GM10847 (cell line): ENCODE measurements around the gene ZNF184.

Experiments used
- POLR2A ChIP-seq: IDR thresholded peaks from 2 replicates; pipeline ENCODE4 v1.6.1; 2011; ENCODE audit not compliant: insufficient read length; ENCODE audit errors: extremely low read depth

The ZNF184 gene

GRCh38 chr6:27472617-27473400, at the start of gene ZNF184:
Gene ZNF184, minus strand, starts transcription at chr6:27473105. Its CDS starts 811 bp downstream, at chr6:27472294.
- TF ChIP-seq POLR2A, result peak; percentile 69

DNA sequence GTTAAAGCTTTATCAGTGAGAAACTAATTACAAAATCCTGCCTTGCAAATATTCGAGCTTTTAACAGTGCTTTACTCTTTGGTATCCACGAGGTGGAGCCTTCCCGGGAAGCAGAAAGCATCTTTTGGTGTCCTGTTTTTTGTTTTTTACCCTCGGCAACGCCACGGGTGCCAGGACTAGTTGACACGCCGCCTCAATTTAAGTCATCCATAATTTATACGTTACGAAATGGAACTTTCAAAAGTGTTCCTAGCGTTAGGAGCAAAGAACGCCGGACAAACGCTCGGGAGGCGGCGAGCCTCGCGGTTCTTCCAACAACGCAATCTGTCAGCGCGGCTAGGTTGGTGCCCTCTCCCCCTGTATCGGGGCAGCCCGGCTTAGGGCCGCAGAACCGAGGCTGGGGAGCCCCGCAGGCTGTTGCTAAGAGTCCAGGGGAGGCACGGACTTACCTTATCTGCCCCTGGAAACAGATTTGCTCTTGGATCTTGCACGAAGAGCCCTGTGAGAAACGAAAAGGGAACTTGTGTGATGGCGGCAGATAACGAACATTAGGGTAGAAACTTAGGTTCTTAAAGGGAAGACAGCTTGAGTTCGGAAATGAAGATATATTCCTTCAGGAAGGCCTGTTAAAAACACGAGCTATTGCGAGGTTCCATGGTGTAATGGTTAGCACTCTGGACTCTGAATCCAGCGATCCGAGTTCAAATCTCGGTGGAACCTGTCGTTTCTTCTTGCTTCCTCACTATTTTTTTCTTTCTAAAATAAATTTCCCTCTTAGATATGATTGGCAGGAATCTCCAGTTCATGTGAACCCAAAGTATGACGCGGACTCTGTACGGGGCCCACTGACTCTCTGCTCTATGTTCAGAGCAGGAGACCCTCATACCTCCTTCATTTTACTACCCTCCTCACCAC, 46.2 kb upstream of the ZNF184 start:
- no peak for TF ChIP-seq POLR2A

DNA sequence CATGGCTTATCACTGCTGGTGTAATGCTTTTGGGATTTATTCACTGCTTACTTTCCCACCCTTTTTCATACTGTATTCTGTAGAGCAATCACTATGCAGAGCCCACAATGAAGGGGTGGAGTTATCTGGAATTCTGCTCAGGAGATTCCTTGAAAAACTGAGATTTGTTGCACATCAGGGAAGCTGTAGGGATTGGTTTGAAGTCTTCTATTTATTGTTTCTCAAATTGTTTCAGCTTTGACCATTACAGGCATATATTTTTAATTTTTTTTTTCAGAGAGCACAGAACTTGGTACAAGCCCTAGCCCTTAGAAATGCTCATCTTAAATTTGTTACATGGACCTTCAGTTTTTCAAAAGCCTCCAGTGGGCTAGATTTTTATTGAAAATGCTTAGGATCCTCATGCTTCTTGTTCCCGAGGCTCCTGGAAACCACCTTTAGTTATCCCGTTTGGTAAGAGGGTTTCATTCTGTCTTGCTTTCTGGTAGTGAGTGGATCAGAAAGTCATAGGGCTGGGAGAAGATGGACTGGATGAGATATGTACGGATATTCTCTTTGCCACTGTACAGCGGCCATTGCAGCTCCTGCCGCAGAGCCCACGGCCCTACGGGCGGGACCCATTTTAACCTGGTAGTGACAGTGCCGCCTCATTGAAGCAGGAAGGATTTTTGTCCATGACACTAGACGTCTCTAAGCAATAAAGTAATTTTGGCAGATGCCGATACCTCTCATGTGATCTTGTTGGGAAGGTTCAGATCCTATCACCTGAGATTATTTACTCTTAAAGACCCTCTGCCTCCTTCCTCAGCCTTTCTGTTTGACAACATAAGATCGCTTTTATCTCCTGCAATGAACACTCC, 45.3 kb upstream of the ZNF184 start:
- no peak for TF ChIP-seq POLR2A

GRCh38 chr6:27517238-27517637, 44.3 kb upstream of the ZNF184 start:
- TF ChIP-seq POLR2A, result no peak

DNA sequence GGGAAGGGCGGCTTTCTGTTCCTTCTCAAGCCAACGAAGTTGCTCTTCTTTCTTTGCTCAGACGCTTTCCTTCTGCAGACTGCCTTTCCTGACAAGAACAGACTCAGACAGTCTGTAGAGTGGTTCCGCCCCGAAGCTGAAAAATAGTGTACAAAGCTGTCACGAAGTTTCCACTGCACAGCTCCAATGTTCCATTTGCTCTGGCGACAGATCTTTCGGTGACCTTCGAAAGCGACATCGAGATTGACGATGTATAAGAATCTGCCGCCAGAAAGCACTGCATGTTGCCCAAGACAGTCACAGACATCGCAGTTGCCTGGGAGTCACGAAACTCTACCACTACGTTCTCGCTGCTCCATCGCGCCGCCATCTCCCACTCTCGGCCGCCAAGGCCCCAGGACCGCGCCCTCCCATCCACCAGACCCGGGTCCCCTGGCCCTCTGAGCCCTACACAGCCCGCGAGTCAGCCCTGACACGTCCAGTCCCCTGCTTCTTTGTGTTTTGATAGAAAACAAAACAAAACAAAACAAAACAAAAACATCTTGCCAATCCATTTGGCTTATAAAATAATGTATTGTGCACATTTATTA, 42.1 kb upstream of the ZNF184 start:
- TF ChIP-seq POLR2A, result no peak

- no peak for TF ChIP-seq POLR2A
Observed at GRCh38 chr6:27512525-27512924, 39.6 kb upstream of the ZNF184 start.

DNA sequence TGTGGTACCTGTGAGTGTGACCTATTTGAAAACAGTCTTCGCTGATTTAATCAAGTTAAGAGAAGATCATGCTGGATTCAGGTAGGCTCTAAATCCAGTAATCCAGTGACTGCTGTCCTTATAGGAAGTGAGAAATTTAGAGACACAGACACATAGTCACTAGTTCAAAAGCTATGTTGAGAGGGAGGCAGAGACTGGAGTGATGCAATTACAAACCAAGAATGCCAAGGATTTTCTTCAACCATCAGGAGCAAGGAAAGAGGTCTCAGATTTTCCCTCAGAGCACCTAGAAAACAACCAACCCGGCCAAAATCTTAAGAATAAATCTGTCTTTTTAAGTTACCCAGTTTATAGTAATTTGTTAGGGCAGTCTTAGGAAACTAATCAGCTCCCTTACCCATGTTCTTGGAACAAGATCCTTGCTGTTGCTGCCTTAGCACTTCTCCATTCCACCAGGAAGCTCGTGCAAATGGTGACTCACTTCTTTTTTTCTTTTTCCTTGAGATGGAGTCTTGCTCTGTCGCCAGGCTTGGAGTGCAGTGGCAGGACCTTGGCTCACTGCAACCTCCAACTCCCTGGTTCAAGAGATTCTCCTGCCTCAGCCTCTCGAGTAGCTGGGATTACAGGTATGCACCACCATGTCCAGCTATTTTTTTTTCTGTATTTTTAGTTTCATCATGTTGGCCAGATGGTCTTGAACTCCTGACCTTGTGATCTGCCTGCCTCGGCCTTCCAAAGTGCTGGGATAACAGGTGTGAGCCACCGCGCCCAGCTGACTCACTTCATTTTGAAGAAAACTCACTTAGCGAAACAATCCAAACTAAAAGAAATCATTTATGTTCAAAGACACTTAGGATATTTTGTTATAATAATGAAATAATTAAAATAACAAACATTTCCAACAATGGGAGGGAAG, 34.4 kb upstream of the ZNF184 start:
- TF ChIP-seq POLR2A, result no peak

- TF ChIP-seq POLR2A, result no peak
Observed at GRCh38 chr6:27505209-27506027, 32.5 kb upstream of the ZNF184 start.

DNA sequence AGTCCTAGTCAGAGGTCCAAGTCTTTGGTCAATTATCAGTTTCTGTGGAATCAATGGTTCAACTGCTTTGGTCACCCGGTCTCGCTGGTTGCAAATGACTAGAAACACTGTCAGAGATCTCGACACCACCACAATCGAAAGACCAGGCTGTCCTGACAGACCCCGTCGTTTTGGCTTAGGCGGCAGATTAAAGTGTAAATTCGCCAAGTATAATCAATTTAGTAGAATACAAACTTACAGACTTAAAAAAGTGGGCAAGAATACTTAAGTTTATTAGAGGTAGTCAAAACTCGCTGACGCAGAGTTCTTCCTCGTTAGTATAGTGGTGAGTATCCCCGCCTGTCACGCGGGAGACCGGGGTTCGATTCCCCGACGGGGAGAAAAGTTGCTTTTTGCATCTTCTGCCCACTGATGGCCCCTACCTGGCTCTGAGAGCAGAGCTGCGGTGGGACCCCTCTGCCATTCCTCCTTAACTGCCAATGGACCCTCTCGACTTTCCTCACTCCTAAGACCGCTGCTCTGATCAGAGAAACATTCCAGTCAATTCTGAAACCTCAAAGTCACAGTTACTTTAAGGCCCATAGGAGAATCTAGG, 30.6 kb upstream of the ZNF184 start:
- no peak for TF ChIP-seq POLR2A

DNA sequence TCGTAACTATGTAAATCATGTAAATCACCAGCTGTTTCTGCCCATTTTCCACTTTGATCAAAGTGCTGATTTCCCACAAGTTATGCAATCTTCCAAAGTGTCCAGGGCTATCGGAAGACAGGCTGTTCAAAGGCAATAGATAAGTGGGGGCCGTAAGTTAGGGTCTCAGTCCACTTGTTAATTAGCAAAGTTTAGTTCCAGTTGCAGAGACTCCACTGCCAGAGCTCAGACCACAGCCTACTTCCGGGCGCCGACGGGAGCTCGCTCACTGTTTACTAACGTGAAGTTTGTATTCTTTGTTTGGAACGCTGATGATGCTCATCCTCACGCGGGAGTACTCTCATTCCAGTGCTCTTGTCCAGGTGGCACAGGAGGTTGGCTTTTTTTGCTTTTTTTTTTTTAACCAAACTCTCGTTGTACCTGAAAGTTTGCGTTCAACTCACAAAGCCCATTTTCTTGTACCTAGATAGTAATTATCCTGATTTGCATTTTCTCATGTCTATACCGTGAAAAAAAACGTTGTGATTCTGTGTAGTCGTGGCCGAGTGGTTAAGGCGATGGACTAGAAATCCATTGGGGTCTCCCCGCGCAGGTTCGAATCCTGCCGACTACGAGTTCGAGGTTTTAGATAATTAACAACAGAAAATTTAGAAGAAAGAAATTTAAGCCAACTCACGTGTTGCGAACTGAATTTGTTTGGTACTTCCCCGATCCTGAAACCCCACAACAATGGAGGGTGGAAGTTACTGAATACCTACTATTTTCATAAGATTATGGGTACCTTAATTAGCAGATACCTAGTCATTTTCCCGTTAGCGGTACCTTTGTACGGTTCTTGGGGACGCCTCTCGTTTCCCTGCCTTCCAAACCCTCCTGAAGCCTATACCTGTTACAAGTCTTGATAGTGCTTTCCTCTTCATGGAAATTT, 29.9 kb upstream of the ZNF184 start:
- no peak for TF ChIP-seq POLR2A

DNA sequence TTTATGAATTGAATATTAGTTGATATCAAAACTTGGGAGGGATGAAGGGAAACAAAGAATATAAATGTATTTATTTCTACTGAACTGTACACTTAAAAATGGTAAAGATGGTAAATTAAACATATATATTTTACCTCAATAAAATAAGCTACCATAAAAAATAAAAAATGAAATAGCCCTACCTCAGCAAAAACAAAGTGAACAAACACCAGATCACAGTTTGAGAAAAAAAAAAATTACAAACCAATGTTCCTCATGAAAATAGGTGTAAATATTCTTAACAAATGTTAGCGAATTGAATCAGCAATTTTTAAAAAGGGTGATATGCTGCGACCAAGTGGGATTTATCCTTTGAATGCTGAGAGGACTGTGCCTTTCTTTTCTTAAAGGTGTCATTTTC, 28.3 kb upstream of the ZNF184 start:
- TF ChIP-seq POLR2A, result no peak

DNA sequence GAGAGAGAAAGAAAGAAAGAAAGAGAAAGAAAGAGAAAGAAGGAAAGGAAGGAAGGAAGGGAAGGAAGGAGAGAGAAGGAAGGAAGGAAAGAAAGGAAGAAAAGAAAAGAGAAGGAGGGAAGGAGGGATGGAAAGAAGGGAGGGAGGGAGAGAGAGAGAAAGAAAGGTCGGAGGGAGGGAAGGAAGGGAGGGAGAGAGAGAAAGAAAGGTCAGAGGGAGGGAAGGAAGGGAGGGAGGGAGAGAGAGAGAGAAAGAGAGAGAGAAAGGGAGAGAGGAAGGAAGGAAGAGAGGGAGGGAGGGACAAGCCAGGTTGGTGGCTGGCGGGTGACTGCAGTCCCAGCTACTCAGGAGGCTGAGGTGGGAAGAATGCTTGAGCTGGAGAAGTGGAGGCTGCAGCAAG, 27.3 kb upstream of the ZNF184 start:
- no peak for TF ChIP-seq POLR2A
